ENCODE results near the gene NKAP.
A peak's percentile ranks its signal among the peaks of the same experiment; 100 is the strongest.
"Not testable (repeated sequence)": the region's sequence is repeated elsewhere in the genome, so short reads cannot be mapped to it uniquely, and the experiment has no call there.

The NKAP gene

DNA sequence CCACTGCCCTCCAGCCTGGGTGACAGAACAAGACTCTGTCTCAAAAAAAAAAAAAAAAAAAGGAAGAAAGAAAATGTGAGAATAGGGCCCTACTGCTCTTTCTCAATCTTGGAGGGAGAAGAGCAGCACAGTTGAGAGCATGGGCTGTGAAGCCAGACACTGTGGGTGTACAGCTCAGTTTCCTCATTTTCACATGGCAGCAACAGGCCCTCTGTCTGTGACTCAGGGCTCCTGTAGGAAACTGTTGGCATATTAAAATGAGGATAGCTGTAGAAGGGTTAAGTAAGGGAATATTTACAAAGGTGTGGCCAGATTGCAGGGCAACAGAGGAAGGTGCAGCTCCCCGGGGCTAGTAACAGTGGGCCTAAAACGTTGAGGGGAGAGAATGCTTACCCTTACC lies 44.4 kb downstream of the NKAP start:
- CTCF ChIA-PET, result interaction anchor here (1.5 kb wide), 1 partner anchor 11 kb away, joined by 4 read pairs; no protein-coding TSS in a partner anchor
- TF ChIP-seq, protein P1, sequence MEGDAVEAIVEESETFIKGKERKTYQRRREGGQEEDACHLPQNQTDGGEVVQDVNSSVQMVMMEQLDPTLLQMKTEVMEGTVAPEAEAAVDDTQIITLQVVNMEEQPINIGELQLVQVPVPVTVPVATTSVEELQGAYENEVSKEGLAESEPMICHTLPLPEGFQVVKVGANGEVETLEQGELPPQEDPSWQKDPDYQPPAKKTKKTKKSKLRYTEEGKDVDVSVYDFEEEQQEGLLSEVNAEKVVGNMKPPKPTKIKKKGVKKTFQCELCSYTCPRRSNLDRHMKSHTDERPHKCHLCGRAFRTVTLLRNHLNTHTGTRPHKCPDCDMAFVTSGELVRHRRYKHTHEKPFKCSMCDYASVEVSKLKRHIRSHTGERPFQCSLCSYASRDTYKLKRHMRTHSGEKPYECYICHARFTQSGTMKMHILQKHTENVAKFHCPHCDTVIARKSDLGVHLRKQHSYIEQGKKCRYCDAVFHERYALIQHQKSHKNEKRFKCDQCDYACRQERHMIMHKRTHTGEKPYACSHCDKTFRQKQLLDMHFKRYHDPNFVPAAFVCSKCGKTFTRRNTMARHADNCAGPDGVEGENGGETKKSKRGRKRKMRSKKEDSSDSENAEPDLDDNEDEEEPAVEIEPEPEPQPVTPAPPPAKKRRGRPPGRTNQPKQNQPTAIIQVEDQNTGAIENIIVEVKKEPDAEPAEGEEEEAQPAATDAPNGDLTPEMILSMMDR (IDR thresholded peaks at IDR 0.05; ENCODE audit: control extremely low read depth, extremely low read depth, low read depth, missing control alignments), result no peak
- no peak for DNase-seq (ENCODE audit: extremely low spot score)
- POLR2A ChIA-PET, result no interaction called here

DNA sequence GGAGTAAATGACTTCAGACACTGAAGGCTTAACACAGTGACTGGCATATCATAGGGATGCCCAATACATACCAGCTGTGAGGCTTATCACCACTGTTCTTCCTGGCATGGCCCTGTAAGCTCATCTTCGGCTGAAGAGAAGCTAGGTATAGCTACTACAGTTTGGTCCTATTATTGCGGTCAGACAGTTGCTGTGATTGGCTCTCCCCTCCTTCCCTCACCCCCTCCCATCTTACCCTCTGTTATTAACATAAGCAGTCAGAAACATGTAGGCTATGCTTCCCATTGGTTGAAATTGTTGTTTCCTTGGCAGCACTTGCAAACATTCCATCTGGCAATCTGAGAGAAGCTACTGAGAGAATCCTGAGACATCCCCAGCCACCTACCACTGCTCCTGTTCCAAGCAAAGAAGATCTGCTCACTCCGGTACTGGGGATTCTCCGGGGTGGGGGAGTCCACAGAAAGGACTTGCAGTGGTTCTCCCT lies 47.7 kb downstream of the NKAP start, which contains the start of gene AKAP14:
TSS of gene AKAP14 (plus strand) at position 51 of the 484 bp plus-strand sequence. CDS start 7,331 bp downstream, outside the sequence.
- ChIA-PET POLR2A (no interaction called here), CTCF (interaction anchor here (0.8 kb wide), 1 partner anchor 8 kb away, joined by 3 read pairs; no protein-coding TSS in a partner anchor)
- no peak for DNase-seq (ENCODE audit: extremely low spot score)
- TF ChIP-seq, protein P1 (IDR thresholded peaks at IDR 0.05; ENCODE audit: control extremely low read depth, extremely low read depth, low read depth, missing control alignments), result no peak

DNA sequence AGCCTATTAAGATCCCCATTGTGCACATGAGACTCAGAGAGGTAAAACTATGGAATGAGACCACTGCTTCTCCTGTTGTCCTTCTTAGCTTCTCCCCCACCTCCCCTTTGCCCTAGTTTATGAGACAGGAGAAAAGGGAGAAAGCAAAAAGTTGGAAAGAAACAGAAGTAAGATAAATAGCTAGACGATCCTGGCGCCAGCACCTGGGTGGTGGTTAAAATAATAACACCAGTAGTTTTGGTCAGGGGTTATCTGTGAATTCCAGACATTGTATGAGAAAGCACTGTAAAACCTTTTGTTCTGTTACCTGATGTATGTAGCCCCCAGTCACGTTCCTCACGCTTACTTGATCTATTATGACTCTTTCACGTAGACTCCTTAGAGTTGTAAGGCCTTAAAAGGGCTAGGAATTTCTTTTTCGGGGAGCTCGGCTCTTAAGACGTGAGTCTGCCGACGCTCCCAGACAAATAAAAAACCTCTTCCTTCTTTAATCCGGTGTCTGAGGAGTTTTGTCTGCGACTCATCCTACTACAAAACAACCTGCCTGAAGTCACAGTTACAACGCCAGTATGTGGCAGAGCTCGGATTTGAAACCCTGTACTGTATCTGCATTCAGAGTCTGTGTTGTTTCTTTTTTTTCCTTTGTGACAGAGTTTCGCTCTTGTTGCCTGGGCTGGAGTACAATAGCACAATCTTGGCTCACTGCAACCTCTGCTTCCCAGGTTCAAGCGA lies 51.4 kb downstream of the NKAP start:
- DNase-seq (ENCODE audit: extremely low spot score); POLR2A ChIA-PET; CTCF ChIA-PET: not testable (repeated sequence)

DNA sequence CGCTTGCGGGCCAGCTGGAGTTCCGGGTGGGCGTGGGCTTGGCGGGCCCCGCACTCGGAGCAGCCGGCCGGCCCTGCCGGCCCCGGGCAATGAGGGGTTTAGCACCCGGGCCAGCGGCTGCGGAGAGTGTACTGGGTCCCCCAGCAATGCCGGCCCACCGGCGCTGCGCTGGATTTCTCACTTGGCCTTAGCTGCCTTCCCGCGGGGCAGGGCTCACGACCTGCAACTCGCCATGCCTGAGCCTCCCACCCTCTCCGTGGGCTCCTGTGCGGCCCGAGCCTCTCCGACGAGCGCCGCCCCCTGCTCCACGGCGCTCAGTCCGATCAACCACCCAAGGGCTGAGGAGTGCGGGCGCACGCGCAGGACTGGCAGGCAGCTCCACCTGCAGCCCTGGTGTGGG lies 52.9 kb downstream of the NKAP start:
- CTCF ChIA-PET; POLR2A ChIA-PET; DNase-seq (ENCODE audit: extremely low spot score): not testable (repeated sequence)

DNA sequence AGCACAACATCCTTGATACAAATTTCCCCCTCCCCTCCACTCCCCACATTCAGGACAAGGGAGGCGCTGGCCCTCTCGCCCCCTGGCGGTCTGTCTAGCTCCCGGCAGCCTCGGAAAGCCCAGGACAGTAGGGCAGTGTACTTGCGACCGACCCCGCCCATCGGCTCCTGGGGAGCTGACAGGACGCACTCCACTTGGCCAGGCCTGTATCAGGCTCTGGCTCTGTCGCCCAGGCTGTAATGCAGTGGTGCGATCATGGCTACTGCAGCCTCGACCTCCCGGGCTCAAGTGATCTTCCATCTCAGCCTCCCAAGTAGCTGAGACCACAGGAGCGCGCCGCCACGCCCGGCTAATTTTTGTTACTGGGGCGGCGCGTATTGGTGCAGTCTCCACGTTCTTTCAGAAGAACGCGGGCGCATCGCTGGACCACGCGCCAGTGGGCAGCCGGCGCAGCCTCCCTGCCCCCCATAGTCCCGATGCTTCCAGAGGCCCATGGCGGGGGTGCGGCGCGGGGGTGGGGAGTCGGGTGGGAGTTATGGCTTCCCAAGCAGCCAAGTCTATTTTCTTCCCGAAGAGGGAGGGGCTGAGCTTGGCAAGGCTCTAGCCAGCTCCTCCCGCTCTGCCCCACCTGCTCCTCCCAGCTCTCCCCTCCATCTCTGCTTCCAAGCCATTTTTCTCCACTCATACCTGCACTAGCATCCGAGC lies 55.7 kb downstream of the NKAP start:
- TF ChIP-seq, protein P1 (IDR thresholded peaks at IDR 0.05; ENCODE audit: control extremely low read depth, extremely low read depth, low read depth, missing control alignments), result peak; percentile 33
- DNase-seq (ENCODE audit: extremely low spot score), result peak; percentile 63
- CTCF ChIA-PET, result interaction anchor here (1.3 to 2.4 kb wide), 6 partner anchors 8 to 130 kb away, joined by 3 to 6 read pairs (median 5); partner anchors contain the start of gene AKAP14

DNA sequence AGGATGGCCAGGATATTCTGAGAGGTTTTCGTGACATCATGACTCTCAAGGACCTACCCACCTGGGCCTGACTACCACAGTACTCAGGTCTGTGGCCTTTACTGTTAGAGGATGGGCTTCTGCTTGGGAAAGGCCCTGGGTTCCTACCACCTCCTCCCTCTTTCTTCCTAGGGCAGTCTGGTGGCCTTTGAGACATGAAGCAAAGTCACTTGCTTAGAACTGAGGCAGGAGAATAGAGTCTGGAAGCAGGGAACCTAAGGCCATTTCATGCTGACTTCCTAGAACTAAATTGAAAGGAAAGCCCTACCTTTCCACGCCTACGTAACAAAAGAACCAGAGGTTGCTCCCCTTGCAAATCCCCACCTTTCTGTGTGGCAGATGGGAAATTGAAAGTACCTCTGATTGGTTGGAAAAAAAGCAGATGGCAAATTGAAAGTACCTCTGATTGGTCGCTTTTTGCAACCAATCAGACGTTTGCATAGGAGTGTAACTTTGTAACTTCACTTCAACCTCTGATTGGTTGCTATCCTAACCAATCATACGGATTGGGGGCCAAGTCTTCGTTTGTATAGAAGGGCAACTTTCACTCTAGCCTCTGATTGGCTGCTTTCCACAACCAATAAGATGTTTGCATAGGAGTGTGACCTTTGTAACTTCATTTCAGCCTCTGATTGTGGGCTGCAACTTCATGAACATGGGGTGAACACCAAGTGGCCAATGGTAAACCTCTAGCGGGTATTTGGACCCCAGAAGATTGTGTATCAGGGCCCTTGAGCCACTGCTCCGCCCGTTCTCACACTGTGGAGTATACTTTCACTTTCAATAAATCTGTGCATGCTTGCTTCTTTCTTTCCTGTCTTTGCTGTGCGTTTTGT lies 57.8 kb downstream of the NKAP start:
- ChIA-PET POLR2A (no interaction called here), CTCF (no interaction called here)
- TF ChIP-seq, protein P1 (IDR thresholded peaks at IDR 0.05; ENCODE audit: control extremely low read depth, extremely low read depth, low read depth, missing control alignments), result no peak
- DNase-seq (ENCODE audit: extremely low spot score), result no peak

More for the DNA sequence above, 55.7 kb downstream of the NKAP start:
- POLR2A ChIA-PET, result interaction anchor here (0.6 kb wide), 1 partner anchor 130 kb away, joined by 5 read pairs; no protein-coding TSS in a partner anchor

Measured in GM10248 (cell line).